Lower leg skin (tissue), 4 donors: ENCODE measurements around the gene WNT5B. TPM values are rescaled to one million over a fixed set of nuclear protein-coding genes. Genes with fewer than 3 reads are reported as not detected.
"Not testable (repeated sequence)": the region's sequence is repeated elsewhere in the genome, so short reads cannot be mapped to it uniquely, and the experiment has no call there.

Experiments
- DNase-seq, 2 donors: peaks; one replicate each; pipeline ENCODE4 v3.0.0-alpha.2; 2019; ENCODE audit warnings: low spot score in 2 of 2
- H3K4me3 ChIP-seq: fragments of 200-600 bp; sonication (generic); 2 replicates; pipeline ENCODE4 v1.5.1; 2017; ENCODE audit warnings: mild to moderate bottlenecking, low read depth; ENCODE audit not compliant: poor library complexity, severe bottlenecking
- POLR2A ChIP-seq, 2 donors: fragments of 450-650 bp; IDR thresholded peaks; one replicate each; pipeline ENCODE4 v1.6.1; 2016 to 2017; ENCODE audit warnings: antibody characterized with exemption in 2 of 2, mild to moderate bottlenecking in 1 of 2, moderate library complexity in 1 of 2
- WGBS, 2 donors: methylation state at CpG; one replicate each; pipeline ENCODE4 v1.1.5; 2018; 5-methylcytosine and 5-hydroxymethylcytosine counted together
- intact Hi-C: fragments of 100-400 bp; cut with DNase I; formaldehyde crosslinking; loops from one replicate; pipeline ENCODE4 v1.15.0; 2023; ENCODE audit warnings: low total_unique reads
- total RNA-seq, 4 donors: library from RNA; depleted of rRNA; stranded (reverse); fragments of >200 nt; gene quantifications; one replicate each; pipeline ENCODE4 v1.1.0, GENCODE V29; 2016
- TF ChIP-seq, protein P1 (sequence below), 3 donors: fragments of 450-650 bp; IDR thresholded peaks; one replicate each; pipeline ENCODE4 v1.5.1; 2016; ENCODE audit warnings: antibody characterized with exemption in 3 of 3, mild to moderate bottlenecking in 3 of 3, moderate library complexity in 2 of 3

The WNT5B gene
- total RNA-seq, 4 donors from 2014 or later: 3.6 to 16.5 (median 10.9) TPM

DNA sequence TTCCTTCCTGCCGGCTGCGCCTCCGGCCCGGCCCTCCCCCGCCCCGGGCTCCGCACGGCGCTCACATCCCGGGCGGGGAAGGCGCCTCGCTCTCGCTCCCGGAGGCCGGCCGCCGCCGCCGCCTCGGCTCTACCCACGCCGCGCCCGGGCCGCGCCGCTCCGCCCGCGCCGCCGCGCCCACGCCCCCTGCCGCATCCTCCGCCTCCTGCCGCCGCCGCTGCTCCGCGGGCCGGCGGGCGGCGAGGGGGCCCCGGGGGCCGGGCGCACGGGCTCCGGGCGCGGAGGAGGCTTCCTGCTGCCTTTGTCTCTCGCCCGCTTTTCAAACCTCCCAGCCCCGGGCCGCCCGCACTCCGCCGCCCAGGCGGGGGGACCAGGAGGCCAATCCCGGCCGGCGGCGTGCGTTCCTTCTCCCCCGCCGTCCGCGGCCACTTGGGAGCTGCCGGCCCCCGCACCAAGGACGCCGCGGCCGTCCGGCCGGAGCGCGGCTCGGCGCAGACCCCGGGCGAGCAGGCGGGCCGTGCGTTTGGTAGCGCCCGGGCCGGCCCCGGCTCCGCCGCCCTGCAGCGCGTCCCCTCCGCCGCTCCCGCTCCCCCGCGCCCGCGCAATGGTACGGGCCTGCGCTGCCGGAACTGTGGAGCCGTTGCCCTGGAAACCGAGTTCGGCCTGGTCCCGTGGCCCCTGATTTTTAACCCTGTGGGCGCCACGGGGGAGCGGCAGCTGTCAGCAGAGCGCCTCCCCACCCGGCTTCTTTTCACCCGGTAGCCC is 34.6 kb upstream of the WNT5B start, which contains the start of gene FBXL14:
Gene FBXL14 (minus strand): TSS at position 321 of the 765 bp plus-strand sequence. CDS start 515 bp downstream, outside the sequence.
- intact Hi-C loops: loop anchor here (5.0 kb wide), 1 partner anchor 477 kb away; no protein-coding TSS in a partner anchor
- DNase-seq: peak; percentile 84 to 97
- TF ChIP-seq POLR2A (IDR thresholded peaks at IDR 0.05): no peak
- TF ChIP-seq, protein P1, sequence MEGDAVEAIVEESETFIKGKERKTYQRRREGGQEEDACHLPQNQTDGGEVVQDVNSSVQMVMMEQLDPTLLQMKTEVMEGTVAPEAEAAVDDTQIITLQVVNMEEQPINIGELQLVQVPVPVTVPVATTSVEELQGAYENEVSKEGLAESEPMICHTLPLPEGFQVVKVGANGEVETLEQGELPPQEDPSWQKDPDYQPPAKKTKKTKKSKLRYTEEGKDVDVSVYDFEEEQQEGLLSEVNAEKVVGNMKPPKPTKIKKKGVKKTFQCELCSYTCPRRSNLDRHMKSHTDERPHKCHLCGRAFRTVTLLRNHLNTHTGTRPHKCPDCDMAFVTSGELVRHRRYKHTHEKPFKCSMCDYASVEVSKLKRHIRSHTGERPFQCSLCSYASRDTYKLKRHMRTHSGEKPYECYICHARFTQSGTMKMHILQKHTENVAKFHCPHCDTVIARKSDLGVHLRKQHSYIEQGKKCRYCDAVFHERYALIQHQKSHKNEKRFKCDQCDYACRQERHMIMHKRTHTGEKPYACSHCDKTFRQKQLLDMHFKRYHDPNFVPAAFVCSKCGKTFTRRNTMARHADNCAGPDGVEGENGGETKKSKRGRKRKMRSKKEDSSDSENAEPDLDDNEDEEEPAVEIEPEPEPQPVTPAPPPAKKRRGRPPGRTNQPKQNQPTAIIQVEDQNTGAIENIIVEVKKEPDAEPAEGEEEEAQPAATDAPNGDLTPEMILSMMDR (IDR thresholded peaks at IDR 0.05): no peak
- 0 to 1% methylated on average over 7 to 76 of the region's 115 CpGs for WGBS, 2 donors
- H3K4me3 ChIP-seq: peak within 1 kb of the TSS; percentile 75

DNA sequence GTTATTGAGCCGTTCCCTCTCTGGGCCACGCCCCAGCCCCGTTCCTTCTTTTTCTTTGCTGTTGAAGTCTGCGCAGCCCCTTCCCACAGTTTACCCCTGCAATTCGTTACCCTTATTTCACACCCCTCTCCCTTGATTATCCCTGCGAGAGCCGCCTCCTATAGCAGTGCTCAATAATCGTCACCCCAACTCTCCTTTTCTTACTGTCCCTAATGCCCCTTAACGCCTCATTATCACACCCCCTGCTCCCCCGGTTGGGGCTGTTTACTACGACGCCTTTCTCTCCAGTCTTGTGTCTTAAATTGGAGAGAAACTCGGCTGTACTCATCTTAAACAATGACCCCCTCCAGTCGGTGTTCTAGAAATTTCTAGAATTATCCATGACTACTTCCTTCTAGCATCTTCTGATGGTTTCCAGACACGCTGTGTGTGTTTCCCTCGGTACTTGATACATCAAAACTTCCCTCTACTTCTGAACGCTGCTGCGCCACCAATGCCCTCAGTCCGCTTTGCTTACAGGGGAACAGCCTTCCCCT is 33.9 kb upstream of the WNT5B start:
- H3K4me3 ChIP-seq: peak overlapping the region; percentile 75
- DNase-seq: no peak
- intact Hi-C loops: no loop called here
- TF ChIP-seq POLR2A (IDR thresholded peaks at IDR 0.05): no peak
- WGBS, 2 donors: 9 to 12% methylated on average over 19 of the region's 19 CpGs

DNA sequence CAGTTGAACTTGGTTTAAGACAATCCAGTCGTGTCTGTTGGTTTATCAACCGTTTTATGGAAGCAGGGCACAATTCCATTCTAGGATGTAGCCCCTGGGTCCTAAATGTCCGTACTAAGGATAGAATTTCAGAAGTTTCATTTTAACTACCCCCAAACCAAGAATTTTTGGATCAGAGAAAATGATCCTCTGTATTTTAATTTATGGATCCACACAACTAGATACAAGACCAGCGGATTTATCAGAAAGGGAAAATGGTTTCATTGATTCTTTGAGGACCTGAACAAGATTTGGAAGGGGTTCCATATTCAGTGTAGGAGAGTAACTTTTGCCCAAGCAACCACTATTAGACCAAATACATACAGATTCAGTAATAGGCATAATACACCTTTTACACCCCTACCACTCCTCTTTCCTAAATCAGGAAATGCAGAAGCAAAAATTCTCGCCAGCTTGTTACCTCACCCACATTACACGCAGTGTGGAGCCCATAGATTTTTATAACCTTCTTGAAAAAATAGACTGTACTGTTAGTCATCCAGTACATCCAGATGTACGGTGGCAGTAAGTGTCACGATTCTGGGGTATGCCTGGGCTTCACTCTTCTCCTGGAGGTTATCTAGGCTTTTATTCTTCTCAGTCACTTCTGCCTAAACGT is 33.2 kb upstream of the WNT5B start:
- intact Hi-C loops: no loop called here
- no peak for DNase-seq
- TF ChIP-seq POLR2A (IDR thresholded peaks at IDR 0.05): no peak
- TF ChIP-seq, protein P1 (IDR thresholded peaks at IDR 0.05): no peak
- 72 to 75% methylated on average over 9 of the region's 9 CpGs for WGBS, 2 donors
- no peak overlapping the region for H3K4me3 ChIP-seq

DNA sequence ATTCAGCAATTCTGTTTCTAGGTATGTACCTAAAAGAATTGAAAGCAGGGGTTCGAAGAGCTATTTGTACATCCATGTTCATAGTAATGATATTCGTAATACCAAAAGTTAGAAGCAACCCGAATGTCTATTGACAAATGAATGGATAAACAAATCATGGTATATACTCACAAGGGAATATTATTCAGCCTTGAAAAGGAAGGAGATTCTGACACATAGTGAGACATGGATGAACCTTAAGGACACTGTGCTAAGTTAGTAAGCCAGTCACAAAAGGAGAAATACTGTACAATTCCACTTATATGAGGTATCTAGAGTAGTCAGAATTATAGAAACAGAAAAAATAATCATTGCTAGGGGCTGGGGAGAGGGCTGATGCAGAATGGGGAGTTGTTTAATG is 30.3 kb upstream of the WNT5B start:
- 94 to 97% methylated on average over 3 of the region's 3 CpGs for WGBS, 2 donors
- intact Hi-C loops: no loop called here
- H3K4me3 ChIP-seq: no peak overlapping the region
- TF ChIP-seq, protein P1 (IDR thresholded peaks at IDR 0.05): no peak
- no peak for TF ChIP-seq POLR2A (IDR thresholded peaks at IDR 0.05)
- no peak for DNase-seq

DNA sequence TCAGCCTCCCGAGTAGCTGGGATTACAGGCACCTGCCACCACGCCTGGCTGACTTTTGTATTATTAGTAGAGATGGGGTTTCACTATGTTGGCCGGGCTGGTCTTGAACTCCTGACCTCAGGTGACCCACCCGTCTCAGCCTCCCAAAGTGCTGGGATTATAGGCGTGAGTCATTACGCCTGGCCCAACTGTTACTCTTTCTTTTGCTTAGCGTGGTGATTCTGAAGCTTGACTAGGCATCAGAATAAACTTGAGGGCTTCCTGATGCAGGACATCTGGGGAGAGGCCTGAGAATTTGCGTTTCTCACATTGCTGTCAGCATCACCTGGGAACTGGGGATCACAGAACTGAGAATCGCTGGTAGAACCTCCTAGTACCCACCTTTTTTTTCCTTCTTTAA is 26.3 kb upstream of the WNT5B start:
- intact Hi-C loops, H3K4me3 ChIP-seq, DNase-seq: not testable (repeated sequence)
- 89 to 92% methylated on average over 9 of the region's 9 CpGs for WGBS, 2 donors

DNA sequence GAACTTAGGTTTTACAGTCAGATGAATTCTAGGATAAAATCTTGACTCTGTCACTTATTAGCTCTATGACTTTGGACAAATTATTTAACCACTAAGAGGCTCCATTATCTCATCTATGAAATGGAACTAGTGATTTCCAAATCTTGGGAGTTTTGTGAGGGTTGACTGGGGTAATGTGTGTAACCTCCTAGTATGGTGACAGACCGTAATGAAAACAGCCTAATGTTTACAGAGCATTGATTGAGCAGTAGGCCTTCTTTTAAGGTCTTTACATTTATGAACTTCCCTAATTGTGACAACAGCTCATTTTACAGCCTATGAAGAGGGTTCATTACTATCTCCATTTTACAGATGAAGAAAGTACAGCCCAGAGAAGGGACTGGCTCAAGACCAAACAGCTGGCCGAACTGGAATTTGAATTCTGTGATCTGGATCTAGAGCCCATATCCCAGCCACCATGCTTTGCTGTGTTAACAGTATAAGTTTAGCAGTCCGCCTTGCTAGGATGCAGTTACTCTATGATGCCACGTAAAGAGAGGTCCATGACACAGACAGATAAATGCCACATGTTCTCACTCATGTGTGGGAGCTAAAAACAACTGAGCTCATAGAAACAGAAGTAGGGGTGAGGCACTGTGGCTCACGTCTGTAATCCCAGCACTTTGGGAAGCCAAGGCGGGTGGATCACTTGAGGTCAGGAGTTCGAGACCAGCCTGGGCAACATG is 25.6 kb upstream of the WNT5B start:
- H3K4me3 ChIP-seq: no peak overlapping the region
- intact Hi-C loops: no loop called here
- TF ChIP-seq, protein P1 (IDR thresholded peaks at IDR 0.05): no peak
- no peak for TF ChIP-seq POLR2A (IDR thresholded peaks at IDR 0.05)
- WGBS, 2 donors: 81 to 84% methylated on average over 7 of the region's 7 CpGs
- DNase-seq: no peak
